Stimulated activated CD8-positive, alpha-beta memory T cell treated with anti-CD3 and anti-CD28 coated beads, Interleukin-15, amount 100 ng/mL, for 4 hours (primary cell): Measurements from ENCODE around the gene HOXD4.
A peak's percentile ranks its signal among the peaks of the same experiment; 100 is the strongest.

Source experiments
- DNase-seq, 2 donors: peaks; one replicate each; pipeline ENCODE4 v3.0.0-alpha.2; 2020; ENCODE audit warnings: low read depth in 2 of 2

Gene HOXD4

GRCh38 chr2:176126929-176127773, 24.2 kb upstream of the HOXD4 start:
- peak in 1 of 2 donors; percentile 31 for DNase-seq

GRCh38 chr2:176127774-176128072, 23.6 kb upstream of the HOXD4 start:
- no peak for DNase-seq

- no peak for DNase-seq
Measured at GRCh38 chr2:176128172-176128981, 23.0 kb upstream of the HOXD4 start.

- DNase-seq, result no peak
Measured at GRCh38 chr2:176128982-176129796, 22.2 kb upstream of the HOXD4 start, which contains the start of gene HOXD8. TSS of gene HOXD8 (plus strand) at chr2:176129705. CDS start at chr2:176130367, 662 bp downstream.

- no peak for DNase-seq
Measured at GRCh38 chr2:176129813-176130146, 21.6 kb upstream of the HOXD4 start.

GRCh38 chr2:176130147-176130956, 21.0 kb upstream of the HOXD4 start:
- DNase-seq, result no peak

GRCh38 chr2:176130957-176131847, 20.1 kb upstream of the HOXD4 start:
- DNase-seq, result no peak

GRCh38 chr2:176131848-176132158, 19.5 kb upstream of the HOXD4 start:
- no peak for DNase-seq

GRCh38 chr2:176132205-176133171, 18.9 kb upstream of the HOXD4 start:
- no peak for DNase-seq

GRCh38 chr2:176133389-176133788, 18.0 kb upstream of the HOXD4 start:
- no peak for DNase-seq

- DNase-seq, result no peak
Measured at GRCh38 chr2:176134035-176134434, 17.3 kb upstream of the HOXD4 start.

GRCh38 chr2:176135035-176135440, 16.3 kb upstream of the HOXD4 start:
- DNase-seq, result no peak

- DNase-seq, result no peak
Measured at GRCh38 chr2:176136374-176137251, 14.7 kb upstream of the HOXD4 start.

GRCh38 chr2:176137252-176137580, 14.1 kb upstream of the HOXD4 start:
- DNase-seq, result no peak

GRCh38 chr2:176137906-176138305, 13.4 kb upstream of the HOXD4 start:
- no peak for DNase-seq

- no peak for DNase-seq
Measured at GRCh38 chr2:176138526-176138922, 12.8 kb upstream of the HOXD4 start.

GRCh38 chr2:176138923-176139660, 12.3 kb upstream of the HOXD4 start:
- DNase-seq, result no peak
